ENCODE data around the gene SEMA4C.

Gene SEMA4C

DNA sequence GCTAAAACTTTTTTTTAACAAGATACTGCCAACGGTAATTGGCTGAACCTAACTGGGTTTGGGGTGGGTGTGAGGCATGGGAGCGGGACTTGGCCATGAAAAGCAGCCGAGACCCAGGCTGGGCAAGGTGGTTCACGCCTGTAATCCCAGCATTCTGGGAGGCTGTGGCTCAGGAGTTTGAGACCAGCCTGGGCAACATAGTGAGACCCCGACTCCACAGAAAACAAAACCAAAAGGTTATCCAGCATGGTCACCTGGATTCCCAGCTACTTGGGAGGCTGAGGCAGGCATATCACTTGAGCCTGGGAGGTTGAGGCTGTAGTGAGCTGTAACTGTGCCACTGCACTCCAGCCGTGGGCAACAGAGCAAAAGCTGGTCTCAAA is 11.0 kb upstream of the SEMA4C start:
- DNase-seq = no peak

DNA sequence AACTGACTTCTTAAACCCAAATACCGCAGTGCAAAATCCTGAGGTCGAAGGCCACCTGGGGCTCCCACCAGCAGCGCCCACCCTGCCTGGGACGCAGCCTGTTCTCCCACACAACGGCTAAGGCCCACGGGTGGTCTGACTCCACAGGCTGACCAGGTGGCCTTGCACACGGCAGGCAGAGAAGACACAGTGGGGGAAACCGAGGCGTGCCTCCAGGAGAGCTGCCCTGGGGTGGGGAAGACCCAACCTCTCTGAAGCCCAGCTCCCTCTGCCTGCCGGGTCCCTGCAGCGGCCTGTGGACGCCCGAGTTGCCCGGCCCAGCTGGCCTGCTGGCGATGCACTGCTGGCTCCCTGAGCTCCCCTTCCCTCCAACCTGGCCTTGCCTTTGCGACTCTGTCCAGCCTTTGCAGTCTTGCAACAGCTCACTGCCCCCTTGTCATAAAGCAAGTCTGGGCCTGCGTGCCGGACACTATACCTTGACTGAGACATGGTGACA is 9.7 kb upstream of the SEMA4C start:
- DNase-seq = no peak

DNA sequence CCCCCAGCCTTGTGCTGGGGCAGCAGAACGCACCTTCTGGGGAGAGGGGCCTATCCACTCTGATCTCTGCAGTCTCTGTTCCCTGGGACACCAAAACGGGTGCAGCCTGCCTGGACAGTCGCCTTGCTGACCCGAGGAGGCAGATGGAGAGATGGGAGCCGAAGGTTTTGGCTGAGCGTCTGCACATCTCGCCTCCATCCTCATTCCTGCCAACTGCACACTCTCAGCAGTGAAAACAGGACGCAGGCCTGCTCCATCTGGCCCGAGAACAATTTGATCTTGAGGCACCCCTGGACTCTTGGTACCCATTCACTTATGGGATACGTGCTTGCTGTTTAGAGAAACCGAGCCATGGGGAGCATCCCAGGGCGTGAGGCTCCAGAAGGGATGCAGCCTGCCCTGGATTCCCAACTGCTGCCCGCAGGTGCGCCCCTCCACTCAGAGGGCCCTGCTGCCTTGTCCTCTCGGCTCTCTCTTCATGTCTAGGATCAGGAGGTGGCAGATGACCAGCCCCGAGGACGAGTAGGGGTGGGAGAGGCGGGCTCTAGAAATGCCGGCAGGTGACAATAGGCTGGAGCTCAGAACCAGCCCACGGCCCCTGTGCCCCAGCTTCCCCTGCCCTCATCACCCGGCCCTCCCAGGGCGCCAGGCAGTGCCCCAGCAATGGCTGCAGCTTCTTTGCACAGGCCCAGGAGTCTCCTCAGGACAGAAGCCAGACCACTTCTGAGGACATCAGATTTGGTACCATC is 9.1 kb upstream of the SEMA4C start:
- DNase-seq = no peak

DNA sequence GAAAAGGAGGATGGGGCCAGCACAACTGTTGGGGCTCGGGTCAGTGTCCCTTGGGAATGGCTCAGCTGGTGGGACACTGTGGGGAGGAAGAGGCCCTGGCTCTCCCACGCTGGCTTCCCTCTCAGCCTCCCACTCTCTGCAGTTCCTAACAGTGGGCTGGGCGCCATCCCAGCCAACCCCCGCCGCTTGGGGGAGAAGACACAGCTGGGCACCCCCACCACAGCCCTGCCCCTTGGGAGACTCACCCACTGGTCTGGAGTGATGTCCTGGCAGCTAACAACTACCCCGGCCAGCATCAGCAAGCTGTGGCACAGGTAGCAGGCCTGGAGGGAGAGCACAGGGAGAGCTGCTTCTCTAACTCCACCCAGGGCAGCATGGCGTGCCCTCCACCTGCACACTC is 8.3 kb upstream of the SEMA4C start:
- no peak for DNase-seq

DNA sequence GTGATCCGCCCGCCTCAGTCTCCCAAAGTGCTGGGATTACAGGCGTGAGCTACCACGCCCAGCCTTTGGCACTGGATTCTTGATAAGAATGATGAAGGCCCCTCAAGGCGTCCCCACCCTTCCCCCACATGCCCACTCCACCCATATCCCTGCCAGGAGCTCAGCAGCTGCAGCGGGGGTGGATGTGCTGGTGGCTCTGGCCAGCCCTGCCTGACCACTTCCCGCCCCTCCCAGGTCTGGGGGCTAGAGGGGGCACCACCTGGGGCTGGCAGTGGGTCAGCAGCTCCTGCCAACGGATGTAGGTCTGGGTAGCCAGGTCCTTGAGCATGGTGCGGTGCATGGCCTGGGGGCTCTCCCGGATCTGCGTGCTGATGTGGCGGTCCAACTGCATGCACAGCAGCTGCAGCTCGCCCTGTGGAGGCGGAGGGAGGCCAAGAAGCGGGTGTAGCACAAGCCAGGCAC is 7.8 kb upstream of the SEMA4C start:
- no peak for DNase-seq

DNA sequence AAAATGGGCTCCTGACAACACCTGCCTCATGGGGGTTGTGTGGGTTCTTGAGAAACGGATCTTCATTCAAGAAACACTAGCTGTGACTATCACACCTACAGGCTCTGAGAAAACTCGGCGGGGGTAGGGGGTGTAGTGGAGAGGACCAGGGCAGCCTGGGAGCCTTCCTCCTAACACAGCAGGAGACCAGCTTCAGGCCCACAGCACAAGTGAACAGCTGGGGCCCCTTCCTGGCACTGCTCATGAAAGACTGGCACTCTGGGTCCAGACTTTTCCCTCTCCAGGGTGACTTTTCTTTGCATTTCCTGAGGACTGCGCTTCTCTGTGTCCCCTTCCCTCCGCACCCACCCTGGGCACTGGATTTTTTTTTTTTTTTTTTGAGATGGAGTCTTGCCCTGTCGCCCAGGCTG is 7.2 kb upstream of the SEMA4C start:
- no peak for DNase-seq

DNA sequence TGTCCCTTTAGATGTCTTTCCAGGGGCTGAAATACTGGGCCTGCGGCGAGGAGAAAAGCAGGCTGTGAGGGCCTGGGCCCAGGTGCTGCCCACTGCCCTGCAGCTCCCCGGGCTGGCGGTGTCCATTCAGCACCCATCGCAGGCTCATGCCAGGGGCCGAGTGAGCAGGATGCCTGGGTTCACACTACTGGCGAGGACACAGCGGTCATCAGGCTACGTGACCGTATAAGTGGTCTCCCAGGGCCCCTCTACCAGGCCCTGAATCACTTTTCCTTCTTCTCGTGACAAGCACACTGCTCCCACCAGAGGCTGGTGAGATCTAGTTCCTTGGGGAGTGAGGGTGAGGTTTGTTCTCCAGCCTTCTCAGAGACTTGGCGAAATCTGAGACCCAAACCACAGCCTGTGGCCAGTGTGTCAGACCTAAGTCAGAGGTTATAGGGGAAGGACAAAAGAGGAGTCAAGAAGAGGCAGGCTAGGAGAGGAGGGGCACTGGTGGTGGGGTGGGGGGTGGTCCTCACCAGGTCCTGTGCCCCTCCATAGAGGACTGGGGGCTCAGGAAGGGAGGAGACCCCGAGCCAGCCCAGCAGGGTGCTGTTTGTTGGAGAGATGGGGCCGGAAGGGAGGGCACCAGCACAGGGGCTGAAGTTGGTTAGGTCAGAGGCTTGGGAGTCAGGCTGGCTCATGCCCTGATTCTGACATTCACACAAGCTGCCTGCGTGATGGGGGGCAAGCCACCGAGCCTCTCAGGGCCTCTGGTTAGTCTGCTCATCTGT is 6.6 kb upstream of the SEMA4C start:
- no peak for DNase-seq

DNA sequence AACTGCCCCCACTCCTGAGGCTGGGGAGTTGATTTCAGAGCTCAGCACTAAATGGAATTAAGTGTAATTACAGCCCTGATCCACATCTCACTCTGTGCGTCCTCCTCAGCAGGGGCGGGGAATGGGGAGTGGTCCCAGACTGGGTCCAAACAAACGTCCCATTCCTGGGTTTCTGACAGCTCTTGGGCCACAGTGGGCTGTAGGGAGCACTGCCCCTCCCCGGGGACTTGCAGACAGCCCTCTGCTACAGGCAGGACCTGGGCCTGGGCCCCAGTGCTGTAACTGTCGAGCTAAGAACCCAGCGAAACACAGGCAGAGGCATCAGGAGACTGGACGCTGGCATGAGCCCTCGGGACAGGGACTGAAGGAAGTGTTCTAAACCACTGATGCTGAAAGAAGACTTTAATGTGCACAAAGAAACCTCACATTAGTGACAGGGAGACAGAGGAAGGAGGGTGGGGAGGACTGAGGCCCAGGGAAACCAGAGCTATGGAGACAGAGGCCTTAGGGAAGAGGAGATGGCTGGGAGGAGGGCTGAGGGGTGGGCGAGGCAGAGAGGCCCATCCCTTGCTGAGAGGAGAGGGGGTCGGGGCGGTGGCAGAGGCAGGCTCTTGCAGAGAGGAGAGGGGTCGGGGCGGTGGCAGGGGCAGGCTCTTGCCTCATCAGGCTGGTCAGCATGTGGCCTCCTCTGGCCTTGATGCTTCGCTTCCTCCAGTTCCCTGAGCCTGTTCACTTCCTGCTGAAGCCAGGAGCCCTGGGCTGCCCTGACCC is 5.8 kb upstream of the SEMA4C start:
- DNase-seq = no peak

DNA sequence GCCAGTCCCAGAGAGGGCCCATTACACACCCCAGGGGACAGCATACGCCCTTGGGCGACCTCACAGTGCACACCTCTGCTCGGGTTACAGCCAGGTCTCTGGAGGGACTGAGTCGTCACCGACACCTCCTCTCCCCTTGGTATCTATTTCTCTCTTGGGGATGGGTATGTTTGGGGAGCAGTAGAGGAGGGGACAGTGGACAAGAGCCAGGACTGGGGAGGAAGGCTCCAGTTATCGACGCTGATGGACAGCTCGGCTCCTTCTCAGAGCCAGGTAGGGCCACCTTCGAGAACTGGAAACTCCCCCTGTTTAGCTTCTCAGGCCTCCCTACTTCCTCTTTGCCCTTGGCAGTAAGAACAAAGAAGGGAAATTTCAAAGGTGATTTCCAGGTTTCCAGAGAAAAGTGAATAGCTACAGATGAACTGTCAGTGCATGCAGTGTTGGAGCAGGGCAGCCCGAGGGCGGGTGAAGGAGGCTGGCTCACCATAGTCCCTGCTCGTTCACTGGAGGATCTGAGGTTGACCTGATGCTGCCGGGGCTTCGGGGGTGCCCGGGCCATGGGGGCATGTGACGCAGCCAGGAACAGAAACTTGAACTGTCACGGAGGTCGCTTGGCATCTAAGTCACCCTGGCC is 4.4 kb upstream of the SEMA4C start:
- DNase-seq = no peak

DNA sequence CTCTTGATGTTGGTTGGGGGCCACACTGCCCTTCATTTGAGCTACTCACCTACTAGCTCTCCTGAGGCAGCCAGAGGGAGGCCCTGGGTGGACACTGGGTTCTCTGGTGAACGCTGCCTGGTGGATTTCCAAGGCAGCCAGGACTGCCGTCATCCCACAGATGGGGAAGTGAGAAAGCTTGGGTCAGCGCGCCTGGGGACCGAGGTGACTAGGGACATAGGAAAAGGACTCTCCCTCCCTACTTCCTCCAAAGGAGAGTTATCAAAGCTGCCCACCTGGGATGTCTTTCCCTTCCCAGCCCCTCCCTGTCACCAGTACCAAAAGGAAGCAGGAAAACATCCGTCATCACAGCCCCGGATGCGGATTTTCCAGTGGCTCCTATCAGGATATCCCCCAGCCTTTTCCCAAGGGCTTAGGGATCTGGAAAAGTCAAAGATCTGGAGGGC is 3.8 kb upstream of the SEMA4C start:
- DNase-seq = no peak

DNA sequence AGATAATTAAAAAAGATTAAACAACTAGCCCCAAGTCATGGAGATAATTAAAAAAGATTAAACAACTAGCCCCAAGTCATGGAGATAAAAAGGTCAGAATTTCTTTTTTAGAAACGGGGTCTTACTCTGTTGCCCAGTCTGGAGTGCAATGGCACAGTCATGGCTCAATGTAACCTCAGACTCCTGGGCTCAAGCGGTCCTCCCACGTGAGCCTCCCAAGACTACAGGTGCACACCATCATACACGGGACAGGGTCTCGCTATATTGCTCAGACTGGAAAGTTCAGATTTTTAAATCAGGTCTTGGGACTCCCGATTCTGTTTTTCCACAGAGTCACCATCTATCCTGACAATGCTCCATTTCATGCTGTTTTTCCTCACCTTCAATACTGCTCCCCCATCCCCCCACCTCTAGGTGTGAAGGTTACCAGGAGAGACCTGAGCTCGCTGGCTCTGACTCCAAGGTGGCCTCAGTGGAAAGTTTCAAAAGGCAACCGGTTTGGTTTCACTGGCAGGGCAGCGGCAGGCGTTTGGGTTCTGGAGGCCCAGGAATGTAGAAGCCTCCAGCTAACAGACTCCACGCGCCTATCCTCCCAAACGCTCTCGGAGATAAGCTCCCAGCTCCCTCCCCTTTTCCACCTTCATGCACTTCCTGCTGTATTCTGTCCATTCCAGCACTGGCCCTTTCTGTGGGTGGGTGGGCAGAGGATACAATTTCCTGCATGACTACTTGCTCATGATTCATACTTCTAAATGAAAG is 2.9 kb upstream of the SEMA4C start:
- no peak for DNase-seq

DNA sequence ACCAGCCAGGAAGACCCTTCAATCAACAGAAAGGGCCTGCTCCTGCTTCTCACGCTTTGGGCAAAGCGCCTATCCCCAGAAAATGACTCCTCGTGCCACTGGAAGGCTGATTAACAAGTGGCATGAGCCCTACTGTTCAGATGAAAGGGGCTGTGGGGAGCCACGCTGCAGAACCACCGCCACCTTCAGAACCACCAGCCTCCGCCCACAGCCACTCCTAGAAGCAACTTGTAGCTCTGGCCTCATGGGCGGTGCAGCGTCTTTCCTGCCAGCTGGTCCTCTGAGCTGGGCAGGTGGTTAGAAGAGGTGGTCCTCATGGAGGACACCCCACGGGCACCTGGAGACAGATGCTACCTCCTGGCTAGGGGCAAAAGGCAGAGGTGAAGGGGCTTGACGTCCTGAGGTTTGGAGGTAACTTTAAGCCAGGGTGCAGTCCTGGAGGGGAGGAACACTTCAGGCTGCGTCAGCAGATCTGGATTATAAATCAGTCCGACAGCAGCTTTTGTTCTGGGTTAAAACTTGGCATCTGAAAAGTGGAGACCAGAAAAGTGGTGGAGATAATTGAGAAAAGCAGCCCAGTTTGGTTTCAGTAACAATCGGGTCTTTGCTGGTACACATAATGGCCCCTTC is 861 bp upstream of the SEMA4C start:
- DNase-seq = no peak

DNA sequence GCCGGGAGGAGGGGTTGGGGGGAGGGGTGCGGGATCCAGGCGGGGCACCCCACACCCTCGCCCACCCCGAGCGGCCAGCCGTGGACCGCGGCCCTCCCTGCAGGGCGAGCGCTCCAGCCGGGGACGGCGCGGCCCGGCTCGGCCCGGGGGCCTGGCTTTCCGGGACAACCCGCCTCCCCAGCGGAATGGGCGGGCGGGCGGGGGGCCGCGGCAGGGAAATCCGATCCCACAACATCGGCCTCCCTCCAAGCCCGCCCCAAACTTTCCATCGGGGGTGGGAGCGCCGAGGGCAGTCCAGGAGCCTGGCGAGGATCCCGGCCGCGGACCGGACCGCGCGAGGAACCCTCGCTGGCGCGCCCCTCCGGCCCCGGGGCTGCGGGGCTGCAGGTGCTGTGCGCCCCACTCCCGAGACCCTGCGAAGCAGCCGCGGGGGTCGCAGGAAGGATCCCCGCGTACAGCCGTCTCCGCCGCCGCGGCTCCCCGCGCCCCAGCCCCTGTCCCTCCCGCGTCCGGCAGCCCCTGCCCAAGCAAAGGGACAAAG is 529 bp downstream of the SEMA4C start:
- no peak for DNase-seq

DNA sequence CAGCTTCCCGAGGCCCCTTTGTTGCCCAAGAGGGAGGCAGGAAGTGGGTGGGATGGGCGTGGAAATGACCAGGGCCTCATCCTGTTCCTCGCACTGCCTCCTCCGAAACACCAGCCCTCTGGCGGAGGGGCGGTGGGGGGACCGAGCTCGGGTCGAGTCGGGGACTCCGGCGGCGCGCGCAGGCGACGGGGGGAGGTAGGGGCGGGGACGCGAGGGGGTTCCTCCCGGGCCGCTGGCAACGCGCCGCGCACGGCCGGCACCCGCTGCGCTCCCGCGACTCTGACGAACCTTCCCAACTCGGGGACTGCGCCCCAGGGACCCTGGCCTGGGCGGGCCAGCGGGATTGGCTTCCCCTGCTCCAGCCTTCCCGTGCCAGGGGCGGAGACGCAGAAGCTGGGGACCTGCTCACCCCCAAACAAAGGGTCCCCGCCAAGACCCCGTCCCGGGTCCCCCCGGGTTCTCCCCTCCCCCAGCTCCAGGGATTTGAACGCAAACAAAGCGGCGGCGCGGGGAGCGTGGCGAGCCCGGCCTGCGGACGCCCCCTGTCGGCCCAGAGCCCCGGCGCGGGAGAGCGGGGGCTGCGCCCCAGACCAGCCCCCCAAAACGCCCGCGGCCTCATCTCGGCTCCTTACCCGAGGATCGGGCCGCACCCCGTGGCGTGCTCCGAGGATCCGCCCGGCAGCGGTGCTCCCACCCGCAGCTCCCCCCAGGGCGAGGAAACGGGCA is 1.2 kb downstream of the SEMA4C start:
- DNase-seq = no peak

DNA sequence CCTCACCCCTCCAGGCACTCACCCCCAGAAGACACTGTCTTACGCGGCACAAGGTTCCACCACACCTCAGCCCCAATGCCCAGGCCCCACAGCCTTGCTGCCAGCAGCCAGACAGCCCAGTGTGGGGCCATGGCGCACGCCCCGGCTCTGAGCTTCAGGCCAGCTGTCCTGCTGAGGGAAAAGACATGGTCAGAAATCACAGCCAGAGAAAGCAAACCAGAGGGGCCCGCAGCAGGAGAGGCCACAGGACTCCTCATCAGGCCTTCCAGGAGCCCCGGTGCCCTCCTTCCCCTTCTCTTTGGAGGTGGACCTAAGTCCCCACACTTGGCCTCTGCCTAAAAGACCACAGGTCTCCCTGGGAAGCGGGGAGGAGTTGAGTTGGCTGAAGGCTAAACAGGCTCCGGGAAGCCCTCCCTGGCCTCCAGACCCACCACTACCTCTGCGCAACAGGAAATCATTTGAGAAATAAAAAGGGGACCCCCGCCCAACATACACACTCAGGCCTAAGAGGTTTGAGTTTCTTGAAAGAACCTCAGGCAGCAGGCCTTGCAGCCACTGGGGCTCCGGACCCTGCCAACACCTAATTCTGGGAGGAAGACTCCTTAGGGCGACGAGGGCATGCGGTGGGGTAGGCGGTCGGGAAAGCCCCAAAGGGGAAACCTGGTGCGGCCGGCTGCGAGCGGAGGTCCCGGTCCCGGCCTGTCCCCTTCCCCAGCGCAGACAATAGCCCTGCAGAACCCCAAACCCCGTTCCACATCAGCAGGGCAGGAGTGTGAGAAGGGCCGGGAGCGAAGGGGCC is 1.9 kb downstream of the SEMA4C start:
- no peak for DNase-seq

DNA sequence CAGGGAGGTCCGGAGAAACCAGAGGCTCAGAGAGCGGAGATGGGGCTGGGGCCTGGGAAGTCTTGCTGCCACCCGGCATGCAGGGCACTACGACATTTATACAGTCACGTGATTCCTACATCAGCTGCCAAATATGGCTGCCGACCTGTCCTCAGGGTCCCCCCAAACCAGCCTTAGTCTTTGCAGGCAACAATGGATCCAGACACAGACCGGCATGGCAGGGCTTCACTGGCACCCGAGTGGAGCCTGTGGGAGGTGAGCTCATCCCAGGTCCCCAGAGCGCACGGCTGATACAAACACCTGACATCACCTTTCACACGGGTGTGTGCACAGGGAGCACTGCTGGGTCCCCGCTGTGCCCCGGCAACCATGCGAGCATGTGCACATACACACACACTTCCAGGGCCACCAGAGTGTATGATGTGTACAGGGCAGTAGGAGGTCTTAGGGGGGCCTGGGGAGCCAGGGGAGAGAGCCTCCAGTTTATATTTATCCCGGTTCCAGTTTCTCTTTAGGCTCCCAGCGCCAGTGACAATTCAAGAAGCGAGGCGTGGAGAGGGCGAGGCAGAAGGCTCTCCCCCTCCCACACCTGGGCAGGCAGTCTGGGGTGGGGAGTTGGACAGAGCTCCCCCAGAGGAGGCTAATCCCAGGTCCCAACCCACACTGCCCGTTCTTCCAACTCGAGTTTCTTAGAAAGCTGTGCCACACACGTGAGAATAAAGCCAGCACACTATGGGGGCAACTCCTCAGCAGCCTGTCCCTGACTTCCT is 2.7 kb downstream of the SEMA4C start:
- DNase-seq = no peak

DNA sequence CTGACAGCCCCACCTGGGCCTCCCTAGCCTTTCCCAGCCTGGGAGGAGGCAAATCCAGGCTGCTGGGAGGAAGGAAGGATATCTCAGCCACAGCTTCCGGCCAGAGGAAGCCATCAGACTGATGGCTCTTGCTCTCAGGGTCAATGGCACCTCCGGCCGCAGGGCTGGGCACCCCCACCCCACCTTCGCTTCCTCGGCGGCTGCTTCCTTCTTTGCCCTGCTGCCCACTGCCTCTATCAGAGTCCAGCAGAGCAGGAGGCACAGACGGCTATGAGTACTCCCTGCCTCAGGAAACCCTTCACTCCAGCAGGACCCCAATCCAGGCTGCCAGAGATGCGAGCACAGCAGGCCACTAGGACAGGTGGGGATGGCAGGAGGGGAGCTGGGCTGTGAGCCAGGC is 3.3 kb downstream of the SEMA4C start:
- no peak for DNase-seq

DNA sequence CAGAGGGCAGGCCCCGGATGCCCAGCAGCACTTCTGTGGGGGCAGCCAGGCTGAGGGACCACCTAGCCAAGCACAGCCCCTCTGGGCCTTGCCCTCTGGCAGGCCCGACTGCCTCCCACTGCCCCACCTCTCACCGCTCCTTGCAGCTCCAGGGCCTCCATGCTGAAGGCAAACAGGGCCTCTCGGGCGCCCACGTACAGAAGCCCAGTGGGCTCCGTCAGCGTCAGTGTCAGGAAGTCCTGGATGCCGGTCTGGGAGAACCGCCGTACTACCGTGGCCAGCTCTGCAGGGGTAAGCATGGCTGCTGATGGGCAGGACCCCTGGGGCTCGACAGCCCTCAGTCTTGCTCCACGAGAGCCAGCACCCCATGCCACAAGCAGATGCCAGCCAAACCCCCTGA is 3.7 kb downstream of the SEMA4C start:
- DNase-seq = no peak

DNA sequence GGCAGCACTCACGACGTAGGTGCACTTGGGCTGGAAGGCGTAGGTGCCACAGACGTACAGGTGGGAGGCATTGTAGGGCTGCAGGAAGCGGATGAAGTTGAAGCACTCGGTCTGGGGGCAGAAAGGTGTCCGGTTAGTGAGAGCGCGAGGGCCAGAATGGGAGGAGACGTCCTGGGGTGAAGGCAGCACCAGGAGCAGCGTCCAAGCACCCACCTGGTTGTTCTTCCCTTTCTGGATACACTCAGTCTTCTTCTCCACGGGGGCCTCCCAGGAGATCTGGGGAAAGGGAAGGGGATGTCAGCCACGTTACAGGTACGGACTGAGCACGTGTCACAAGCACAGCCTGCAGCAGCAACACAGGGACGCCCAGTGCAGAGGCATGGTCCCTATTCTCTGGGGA is 4.2 kb downstream of the SEMA4C start:
- no peak for DNase-seq

All from cortex of kidney (tissue), 1 donor.